Hepatocyte (in vitro differentiated cells): Measurements from ENCODE around the gene COP1.

Experiments
- EZH2 ChIP-seq: fragments of 200-600 bp; sonication (generic); IDR thresholded peaks from 2 replicates; pipeline ENCODE4 v1.6.1; 2016; ENCODE audit warnings: antibody characterized with exemption, mild to moderate bottlenecking, borderline replicate concordance
- TF ChIP-seq, protein P1 (sequence below): fragments of 200-600 bp; sonication (generic); IDR thresholded peaks from 2 replicates; pipeline ENCODE4 v1.5.1; 2016; ENCODE audit warnings: antibody characterized with exemption, mild to moderate bottlenecking; ENCODE audit not compliant: poor library complexity

DNA sequence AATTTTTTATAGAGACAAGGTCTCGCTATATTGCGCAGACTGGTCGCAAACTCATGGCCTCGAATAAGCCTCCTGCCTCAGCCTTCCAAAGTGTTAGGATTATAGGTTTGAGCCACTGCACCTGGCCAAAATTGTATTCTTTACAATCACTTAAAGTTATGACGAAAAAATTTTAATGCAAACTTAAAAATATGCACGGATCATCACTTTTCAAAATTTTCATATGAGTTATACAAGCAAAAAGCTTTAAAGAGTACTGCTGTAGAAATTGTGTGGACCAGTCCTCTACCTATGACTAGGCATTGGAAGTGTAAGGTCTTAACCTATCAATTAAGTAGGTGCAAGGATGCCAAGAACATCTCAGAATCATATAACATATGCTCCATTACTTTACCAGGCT lies 34.9 kb downstream of the COP1 start:
- TF ChIP-seq, protein P1, sequence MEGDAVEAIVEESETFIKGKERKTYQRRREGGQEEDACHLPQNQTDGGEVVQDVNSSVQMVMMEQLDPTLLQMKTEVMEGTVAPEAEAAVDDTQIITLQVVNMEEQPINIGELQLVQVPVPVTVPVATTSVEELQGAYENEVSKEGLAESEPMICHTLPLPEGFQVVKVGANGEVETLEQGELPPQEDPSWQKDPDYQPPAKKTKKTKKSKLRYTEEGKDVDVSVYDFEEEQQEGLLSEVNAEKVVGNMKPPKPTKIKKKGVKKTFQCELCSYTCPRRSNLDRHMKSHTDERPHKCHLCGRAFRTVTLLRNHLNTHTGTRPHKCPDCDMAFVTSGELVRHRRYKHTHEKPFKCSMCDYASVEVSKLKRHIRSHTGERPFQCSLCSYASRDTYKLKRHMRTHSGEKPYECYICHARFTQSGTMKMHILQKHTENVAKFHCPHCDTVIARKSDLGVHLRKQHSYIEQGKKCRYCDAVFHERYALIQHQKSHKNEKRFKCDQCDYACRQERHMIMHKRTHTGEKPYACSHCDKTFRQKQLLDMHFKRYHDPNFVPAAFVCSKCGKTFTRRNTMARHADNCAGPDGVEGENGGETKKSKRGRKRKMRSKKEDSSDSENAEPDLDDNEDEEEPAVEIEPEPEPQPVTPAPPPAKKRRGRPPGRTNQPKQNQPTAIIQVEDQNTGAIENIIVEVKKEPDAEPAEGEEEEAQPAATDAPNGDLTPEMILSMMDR, result no peak
- TF ChIP-seq EZH2, result no peak
